HEK293 (cell line): ENCODE data around the gene CA12.

ENCODE experiments used
- CTCF ChIA-PET: fragments of 350-600 bp; formaldehyde crosslinking; extraction: SDS; loops from one replicate; lab custom pipeline; 2021; ENCODE audit warnings: antibody characterized with exemption; lab: Yijun Ruan, JAX
- POLR2A ChIA-PET: fragments of 300-600 bp; formaldehyde crosslinking; extraction: SDS; loops from one replicate; lab custom pipeline; 2020; ENCODE audit warnings: antibody characterized with exemption, inconsistent platforms; lab: Yijun Ruan, JAX
- H3K27ac ChIP-seq: fragments of 200-500 bp; sonication (Bioruptor generic); 2 replicates; pipeline ENCODE4 v1.5.1; 2014; ENCODE audit warnings: low read depth, low read length, control low read depth, inconsistent platforms; ENCODE audit errors: extremely low read depth
- H3K36me3 ChIP-seq, 2 experiments: fragments of 200-500 bp in 1 of 2; sonication (Bioruptor generic) in 1 of 2; 1 replicate in 1 of 2; 2 replicates in 1 of 2; pipeline ENCODE4 v1.5.1; 2014 to 2017; ENCODE audit warnings: inconsistent platforms in 2 of 2, low read length in 2 of 2; ENCODE audit not compliant: control insufficient read depth in 2 of 2, insufficient read depth in 1 of 2
- H3K4me1 ChIP-seq: fragments of 200-500 bp; sonication (Bioruptor generic); 2 replicates; pipeline ENCODE4 v1.5.1; 2014; ENCODE audit warnings: mild to moderate bottlenecking, low read length, inconsistent platforms; ENCODE audit not compliant: control insufficient read depth, insufficient read depth
- H3K4me3 ChIP-seq: 2 replicates; pipeline ENCODE4 v1.5.1; 2011; ENCODE audit warnings: low read depth, mild to moderate bottlenecking, control low read depth, low read length, moderate library complexity
- H3K9me3 ChIP-seq: fragments of 200-500 bp; sonication (Bioruptor generic); 2 replicates; pipeline ENCODE4 v1.5.1; 2014; ENCODE audit warnings: low read depth, low read length, inconsistent platforms; ENCODE audit not compliant: control insufficient read depth, insufficient read depth
- GLIS1 ChIP-seq: fragments of 450-650 bp; formaldehyde crosslinking; IDR thresholded peaks from 2 replicates; pipeline ENCODE4 v1.5.1; 2016; ENCODE audit warnings: missing biosample characterization, missing genetic modification characterization
- MEIS1 ChIP-seq: sonication (generic); formaldehyde crosslinking; IDR thresholded peaks from 2 replicates; pipeline ENCODE4 v1.8.1; 2022; ENCODE audit warnings: missing genetic modification reagents, mild to moderate bottlenecking, borderline replicate concordance
- MZF1 ChIP-seq: fragments of 450-650 bp; formaldehyde crosslinking; IDR thresholded peaks from 2 replicates; pipeline ENCODE4 v1.5.1; 2017; ENCODE audit warnings: missing biosample characterization, missing genetic modification characterization, borderline replicate concordance
- OSR2 ChIP-seq: fragments of 450-650 bp; formaldehyde crosslinking; IDR thresholded peaks from 2 replicates; pipeline ENCODE4 v1.5.1; 2016; ENCODE audit warnings: missing biosample characterization, missing genetic modification characterization
- PATZ1 ChIP-seq: fragments of 450-650 bp; formaldehyde crosslinking; IDR thresholded peaks from 2 replicates; pipeline ENCODE4 v1.5.1; 2016; ENCODE audit warnings: missing biosample characterization, missing genetic modification characterization
- PBX3 ChIP-seq: sonication (generic); formaldehyde crosslinking; IDR thresholded peaks from 2 replicates; pipeline ENCODE4 v1.8.1; 2022; ENCODE audit warnings: mild to moderate bottlenecking, moderate library complexity, missing genetic modification reagents
- PRDM4 ChIP-seq: fragments of 450-650 bp; formaldehyde crosslinking; IDR thresholded peaks from 2 replicates; pipeline ENCODE4 v1.5.1; 2017; ENCODE audit warnings: missing biosample characterization, missing genetic modification characterization
- PRDM6 ChIP-seq: fragments of 450-650 bp; formaldehyde crosslinking; IDR thresholded peaks from 2 replicates; pipeline ENCODE4 v1.5.1; 2017; ENCODE audit warnings: missing biosample characterization, missing genetic modification characterization
- ZBTB48 ChIP-seq: fragments of 450-650 bp; formaldehyde crosslinking; IDR thresholded peaks from 2 replicates; pipeline ENCODE4 v1.5.1; 2016; ENCODE audit warnings: missing biosample characterization, missing genetic modification characterization
- ZNF10 ChIP-seq: fragments of 450-650 bp; formaldehyde crosslinking; IDR thresholded peaks from 2 replicates; pipeline ENCODE4 v1.5.1; 2017; ENCODE audit warnings: missing biosample characterization, missing genetic modification characterization
- ZNF114 ChIP-seq: fragments of 450-650 bp; formaldehyde crosslinking; IDR thresholded peaks from 2 replicates; pipeline ENCODE4 v1.5.0; 2017; ENCODE audit warnings: missing biosample characterization, missing genetic modification characterization
- ZNF2 ChIP-seq: fragments of 450-650 bp; formaldehyde crosslinking; IDR thresholded peaks from 2 replicates; pipeline ENCODE4 v1.5.1; 2016; ENCODE audit warnings: missing biosample characterization, missing genetic modification characterization
- ZNF280D ChIP-seq: fragments of 450-650 bp; formaldehyde crosslinking; IDR thresholded peaks from 2 replicates; pipeline ENCODE4 v1.5.1; 2016; ENCODE audit warnings: missing biosample characterization, missing genetic modification characterization
- ZNF341 ChIP-seq: fragments of 450-650 bp; formaldehyde crosslinking; IDR thresholded peaks from 2 replicates; pipeline ENCODE4; 2016; ENCODE audit warnings: low read depth, missing biosample characterization, missing genetic modification characterization
- ZNF530 ChIP-seq: fragments of 450-650 bp; formaldehyde crosslinking; IDR thresholded peaks from 2 replicates; pipeline ENCODE4 v1.5.1; 2016; ENCODE audit warnings: low read depth, missing biosample characterization, missing genetic modification characterization
- ZNF558 ChIP-seq: fragments of 450-650 bp; formaldehyde crosslinking; IDR thresholded peaks from 2 replicates; pipeline ENCODE4 v1.5.1; 2016; ENCODE audit warnings: missing biosample characterization, missing genetic modification characterization
- ZNF830 ChIP-seq: fragments of 450-650 bp; IDR thresholded peaks from 2 replicates; pipeline ENCODE4 v1.5.0; 2018; ENCODE audit warnings: missing biosample characterization, missing genetic modification characterization, low read depth, mild to moderate bottlenecking, moderate library complexity

The CA12 gene

GRCh38 chr15:63339006-63339766 is 42.5 kb downstream of the CA12 start (continued):
- TF ChIP-seq ZNF2 (tag by site-specific recombination) (no peak), MEIS1 (CRISPR knock-in tag) (no peak), ZNF341 (tag by site-specific recombination) (no peak), MZF1 (tag by site-specific recombination) (no peak), PBX3 (CRISPR knock-in tag) (no peak), PRDM6 (no peak)

- CTCF ChIA-PET: no interaction called here
- POLR2A ChIA-PET: interaction anchor here (0.6 kb wide), 1 partner anchor 70 kb away, joined by 5 read pairs; no protein-coding TSS in a partner anchor
- Histone ChIP-seq H3K27ac (no peak overlapping the region), H3K36me3 (no peaks in the 10 kb centered on the region), H3K9me3 (no peaks in the 10 kb centered on the region), H3K4me3 (no peak overlapping the region), H3K4me1 (no peaks in the 10 kb centered on the region)
- no peak for TF ChIP-seq ZNF10
- no peak for TF ChIP-seq OSR2
- TF ChIP-seq ZNF830 (tag by site-specific recombination): no peak
- TF ChIP-seq PRDM4 (tag by site-specific recombination): no peak
- no peak for TF ChIP-seq ZNF280D (tag by site-specific recombination)
- no peak for TF ChIP-seq PBX3 (CRISPR knock-in tag)
- no peak for TF ChIP-seq ZBTB48 (tag by site-specific recombination)
- no peak for TF ChIP-seq ZNF558 (tag by site-specific recombination)
- no peak for TF ChIP-seq GLIS1 (tag by site-specific recombination)
- no peak for TF ChIP-seq PATZ1 (tag by site-specific recombination)
- TF ChIP-seq ZNF530 (tag by site-specific recombination): no peak
- no peak for TF ChIP-seq ZNF114 (tag by site-specific recombination)
Measured at GRCh38 chr15:63338170-63338569, 43.5 kb downstream of the CA12 start.
